OCI-LY3 (cell line): ENCODE measurements around the gene SAFB2.

Experiments
- H2AFZ ChIP-seq: fragments of 200-600, 300-600 bp; shearing (Covaris generic); 2 replicates; pipeline ENCODE4 v1.6.0; 2014; ENCODE audit warnings: antibody characterized with exemption, low read depth, low read length
- H3K27ac ChIP-seq: fragments of 200-600, 300-600 bp; sonication (generic); 2 replicates; pipeline ENCODE4 v1.5.1; 2014; ENCODE audit warnings: mild to moderate bottlenecking, low read length, moderate library complexity, mixed read lengths
- H3K27me3 ChIP-seq: fragments of 200-600, 300-600 bp; sonication (generic); 2 replicates; pipeline ENCODE4 v1.6.1; 2014; ENCODE audit warnings: low read depth, low read length, mixed read lengths
- H3K36me3 ChIP-seq: fragments of 200-600, 300-600 bp; sonication (generic); replicated peaks from 2 replicates; pipeline ENCODE3; 2014; ENCODE audit warnings: low read depth, low read length, mixed read lengths
- H3K4me1 ChIP-seq: fragments of 300-600, 200-600 bp; sonication (generic); 2 replicates; pipeline ENCODE4 v1.6.1; 2014; ENCODE audit warnings: low read length, mixed read lengths
- H3K4me2 ChIP-seq: fragments of 200-600, 300-600 bp; sonication (generic); 2 replicates; pipeline ENCODE4 v1.6.1; 2014; ENCODE audit warnings: low read length, mixed read lengths
- H3K4me3 ChIP-seq: fragments of 300-600, 200-600 bp; sonication (generic); 2 replicates; pipeline ENCODE4 v1.5.1; 2014; ENCODE audit warnings: antibody characterized with exemption, mild to moderate bottlenecking, low read length, moderate library complexity
- H3K79me2 ChIP-seq: fragments of 300-600, 200-600 bp; shearing (Covaris generic); 2 replicates; pipeline ENCODE4 v1.6.1; 2014; ENCODE audit warnings: mild to moderate bottlenecking, low read length, mixed read lengths
- H3K9ac ChIP-seq: fragments of 300-600, 200-600 bp; shearing (Covaris generic); 2 replicates; pipeline ENCODE4 v1.6.0; 2014; ENCODE audit warnings: mild to moderate bottlenecking, low read length, moderate library complexity
- H3K9me3 ChIP-seq: fragments of 200-600, 300-600 bp; shearing (Covaris generic); 2 replicates; pipeline ENCODE4 v1.6.1; 2014; ENCODE audit warnings: low read length, mixed read lengths; ENCODE audit not compliant: insufficient read depth
- H4K20me1 ChIP-seq: fragments of 200-600, 300-600 bp; sonication (generic); 2 replicates; pipeline ENCODE4 v1.6.1; 2016; ENCODE audit warnings: low read length, mixed read lengths; ENCODE audit not compliant: insufficient read depth
- EZH2phosphoT487 ChIP-seq: fragments of 200-600 bp; shearing (Covaris generic); IDR thresholded peaks from 2 replicates; pipeline ENCODE4 v1.6.1; 2018; ENCODE audit warnings: antibody characterized with exemption, mixed run types, low read depth
- TF ChIP-seq, protein P1 (sequence below): fragments of 200-600, 300-600 bp; sonication (generic); IDR thresholded peaks from 2 replicates; pipeline ENCODE4 v1.5.1; 2014; ENCODE audit warnings: antibody characterized with exemption, low read length, low read depth

The SAFB2 gene

DNA sequence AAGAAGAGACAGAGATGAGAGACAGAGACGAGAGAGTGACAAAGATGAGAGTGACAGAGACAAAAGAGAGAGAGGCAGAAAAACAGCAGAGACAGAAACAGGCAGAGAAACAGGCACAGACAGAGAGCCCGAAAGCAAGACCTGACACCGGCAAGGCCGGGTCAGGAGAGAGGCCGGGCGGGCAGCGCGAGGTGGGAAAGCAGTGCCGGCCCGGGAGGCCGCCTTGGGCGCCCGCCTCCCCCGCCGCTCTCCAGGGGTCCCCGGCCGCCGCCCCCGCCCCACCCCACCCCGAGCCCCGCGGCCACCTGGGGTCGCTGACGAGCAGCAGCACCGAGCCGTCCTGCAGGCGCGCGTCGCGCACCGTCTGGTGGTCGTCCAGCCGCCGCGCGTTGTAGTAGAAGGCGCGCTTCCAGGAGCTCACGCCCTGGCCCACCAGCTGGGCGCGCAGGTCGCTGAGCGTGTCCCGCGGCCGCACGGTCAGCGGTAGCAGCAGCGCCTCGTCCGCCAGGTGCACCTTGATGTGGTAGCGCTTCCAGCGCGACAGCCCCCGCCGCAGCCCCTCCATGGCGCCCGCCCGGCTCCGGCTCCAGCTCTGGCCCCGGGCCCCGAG, 55.1 kb downstream of the SAFB2 start, which contains the start of gene TINCR:
TSS of gene TINCR (minus strand) at position 594 of the 610 bp plus-strand sequence.
- Histone ChIP-seq H3K9ac (no peak within 1 kb of the TSS), H3K79me2 (no peaks in the 10 kb centered on the region), H2AFZ (no peak within 1 kb of the TSS), H3K4me1 (no peaks in the 10 kb centered on the region), H3K27ac (no peak within 1 kb of the TSS), H3K27me3 (no peaks in the 10 kb centered on the region), H3K36me3 (no peaks in the 10 kb centered on the region), H3K9me3 (no peaks in the 10 kb centered on the region), H3K4me2 (no peak within 1 kb of the TSS), H3K4me3 (no peak within 1 kb of the TSS), H4K20me1 (no peaks in the 10 kb centered on the region)
- TF ChIP-seq EZH2phosphoT487: no peak
- TF ChIP-seq, protein P1, sequence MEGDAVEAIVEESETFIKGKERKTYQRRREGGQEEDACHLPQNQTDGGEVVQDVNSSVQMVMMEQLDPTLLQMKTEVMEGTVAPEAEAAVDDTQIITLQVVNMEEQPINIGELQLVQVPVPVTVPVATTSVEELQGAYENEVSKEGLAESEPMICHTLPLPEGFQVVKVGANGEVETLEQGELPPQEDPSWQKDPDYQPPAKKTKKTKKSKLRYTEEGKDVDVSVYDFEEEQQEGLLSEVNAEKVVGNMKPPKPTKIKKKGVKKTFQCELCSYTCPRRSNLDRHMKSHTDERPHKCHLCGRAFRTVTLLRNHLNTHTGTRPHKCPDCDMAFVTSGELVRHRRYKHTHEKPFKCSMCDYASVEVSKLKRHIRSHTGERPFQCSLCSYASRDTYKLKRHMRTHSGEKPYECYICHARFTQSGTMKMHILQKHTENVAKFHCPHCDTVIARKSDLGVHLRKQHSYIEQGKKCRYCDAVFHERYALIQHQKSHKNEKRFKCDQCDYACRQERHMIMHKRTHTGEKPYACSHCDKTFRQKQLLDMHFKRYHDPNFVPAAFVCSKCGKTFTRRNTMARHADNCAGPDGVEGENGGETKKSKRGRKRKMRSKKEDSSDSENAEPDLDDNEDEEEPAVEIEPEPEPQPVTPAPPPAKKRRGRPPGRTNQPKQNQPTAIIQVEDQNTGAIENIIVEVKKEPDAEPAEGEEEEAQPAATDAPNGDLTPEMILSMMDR: no peak

DNA sequence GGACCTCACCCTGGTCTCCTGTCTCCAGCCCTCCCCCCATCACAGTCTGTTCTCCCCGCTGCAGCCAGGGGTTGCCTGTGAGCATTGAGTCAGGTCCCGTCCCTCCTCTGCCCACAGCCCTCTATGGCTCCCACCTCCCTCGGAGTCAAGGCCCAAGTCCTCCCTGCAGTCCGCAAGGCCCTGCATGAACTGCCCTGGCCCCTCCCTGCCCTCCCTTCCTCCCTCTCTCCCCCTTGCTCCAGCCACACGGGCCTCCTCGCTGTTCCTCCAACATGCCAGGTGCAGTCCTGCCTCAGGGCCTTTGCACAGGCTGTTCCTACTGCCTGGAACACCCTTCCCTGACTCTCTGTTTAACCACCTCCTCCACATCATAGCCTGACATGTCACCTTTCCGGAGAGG, 57.6 kb downstream of the SAFB2 start:
- Histone ChIP-seq H3K79me2 (no peaks in the 10 kb centered on the region), H4K20me1 (no peaks in the 10 kb centered on the region), H3K9me3 (peaks cover 5% of the 10 kb centered on the region; the same call in 1 of the 2 replicates), H3K9ac (no peak overlapping the region), H3K4me3 (no peak overlapping the region), H3K4me1 (no peaks in the 10 kb centered on the region), H3K27ac (no peak overlapping the region), H3K27me3 (no peaks in the 10 kb centered on the region), H3K36me3 (no peaks in the 10 kb centered on the region), H3K4me2 (no peak overlapping the region), H2AFZ (no peak overlapping the region)
- TF ChIP-seq, protein P1: no peak
- TF ChIP-seq EZH2phosphoT487: no peak

DNA sequence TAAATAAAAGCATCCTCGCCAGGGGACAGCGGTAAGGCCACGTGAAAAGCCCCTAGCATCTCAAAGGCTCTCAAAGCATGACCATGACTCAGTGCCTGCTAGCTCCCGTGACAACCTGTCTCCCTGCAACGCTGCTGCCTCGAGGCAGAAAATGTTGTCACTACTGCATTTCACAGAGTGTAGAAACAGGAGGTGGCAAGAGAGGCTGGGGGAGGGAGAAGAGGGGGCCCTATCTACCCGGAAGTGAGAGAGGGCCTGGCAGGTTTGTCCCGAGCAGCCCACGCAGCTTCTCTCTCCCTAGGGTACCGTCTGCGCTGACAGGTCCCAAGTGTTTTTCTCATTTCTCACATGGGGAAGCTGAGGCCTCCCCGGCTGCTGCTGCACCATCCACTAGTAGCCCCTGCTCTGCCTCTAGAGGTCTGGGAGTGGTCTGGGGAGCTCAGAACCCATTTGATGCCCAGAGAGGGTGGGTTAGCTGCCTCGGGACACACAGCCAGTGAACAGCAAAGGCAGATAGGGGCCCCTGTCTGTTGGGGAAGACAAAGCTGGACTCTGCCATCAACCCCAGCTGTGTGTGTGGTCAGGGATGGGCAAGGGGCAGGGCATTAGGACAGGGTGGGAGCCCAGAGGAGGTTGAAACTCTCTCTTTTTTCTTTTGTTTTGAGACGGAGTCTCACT, 58.5 kb downstream of the SAFB2 start:
- no peak for TF ChIP-seq EZH2phosphoT487
- TF ChIP-seq, protein P1: no peak
- Histone ChIP-seq H3K4me2 (no peak overlapping the region), H2AFZ (no peak overlapping the region), H3K27ac (no peak overlapping the region), H3K36me3 (no peaks in the 10 kb centered on the region), H3K9me3 (peaks cover 5% of the 10 kb centered on the region; the same call in 1 of the 2 replicates), H4K20me1 (no peaks in the 10 kb centered on the region), H3K4me1 (no peaks in the 10 kb centered on the region), H3K4me3 (no peak overlapping the region), H3K79me2 (no peaks in the 10 kb centered on the region), H3K9ac (no peak overlapping the region), H3K27me3 (no peaks in the 10 kb centered on the region)

DNA sequence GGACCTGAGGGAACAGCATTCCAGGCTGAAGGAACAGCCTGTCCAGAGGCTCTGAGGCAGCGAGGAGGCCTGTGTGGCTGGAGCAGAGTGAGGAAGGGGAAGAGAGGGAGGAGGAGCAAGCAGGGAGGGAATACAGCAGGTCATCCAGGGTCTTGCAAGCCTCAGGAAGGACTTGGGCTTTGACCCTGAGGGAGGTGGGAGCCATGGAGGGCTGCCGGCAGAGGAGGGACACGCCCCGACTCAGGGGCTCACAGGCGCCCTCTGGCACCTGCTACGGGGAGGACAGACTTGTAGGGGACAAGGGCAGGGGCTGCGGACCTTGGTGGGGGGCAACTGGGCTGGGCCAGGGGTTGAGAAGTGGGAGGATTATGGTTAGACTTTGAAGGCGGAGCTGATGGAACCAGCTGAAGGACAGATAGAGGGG, 59.6 kb downstream of the SAFB2 start:
- no peak overlapping the region for H3K4me2 ChIP-seq
- peaks cover 5% of the 10 kb centered on the region; the same call in 1 of the 2 replicates for H3K9me3 ChIP-seq
- H4K20me1 ChIP-seq: no peaks in the 10 kb centered on the region
- H3K4me1 ChIP-seq: no peaks in the 10 kb centered on the region
- H3K79me2 ChIP-seq: no peaks in the 10 kb centered on the region
- H3K4me3 ChIP-seq: no peak overlapping the region
- no peak overlapping the region for H2AFZ ChIP-seq
- no peak overlapping the region for H3K27ac ChIP-seq
- H3K27me3 ChIP-seq: no peaks in the 10 kb centered on the region
- no peaks in the 10 kb centered on the region for H3K36me3 ChIP-seq
- no peak overlapping the region for H3K9ac ChIP-seq
- no peak for TF ChIP-seq EZH2phosphoT487
- TF ChIP-seq, protein P1: no peak
